MCF 10A (cell line): Measurements from ENCODE around the gene MCF2. TPM values are rescaled to one million over a fixed set of nuclear protein-coding genes. Genes with fewer than 3 reads are reported as not detected.

Source experiments
- BruUV-seq: library from RNA; stranded (reverse); fragments of 400-500 nt; replicated peaks from 2 replicates; lab custom pipeline; 2021; lab: Mats Ljungman, UMichigan
- CTCF ChIA-PET: fragments of 300-600 bp; sonication (Branson Sonifier 250); formaldehyde crosslinking; extraction: SDS; loops from one replicate; lab custom pipeline; 2021; ENCODE audit warnings: antibody characterized with exemption, inconsistent platforms; lab: Yijun Ruan, JAX
- POLR2A ChIA-PET: fragments of 300-600, 350-650 bp; sonication (Branson Sonifier 250); formaldehyde crosslinking; extraction: SDS; loops from one replicate; lab custom pipeline; 2020; ENCODE audit warnings: antibody characterized with exemption, inconsistent platforms; lab: Yijun Ruan, JAX
- DNase-seq: peaks from one replicate; pipeline ENCODE4 v3.0.0-alpha.2; 2018; ENCODE audit not compliant: unreplicated experiment
- H3K27ac Mint-ChIP-seq: one replicate; pipeline ENCODE4 v1.8.0; 2022; ENCODE audit warnings: mild to moderate bottlenecking, low read depth, mixed read lengths; ENCODE audit not compliant: unreplicated experiment
- H3K27me3 Mint-ChIP-seq: one replicate; pipeline ENCODE4 v1.8.0; 2022; ENCODE audit warnings: mixed read lengths; ENCODE audit not compliant: insufficient read depth, unreplicated experiment
- H3K36me3 Mint-ChIP-seq: one replicate; pipeline ENCODE4 v1.8.0; 2022; ENCODE audit warnings: mild to moderate bottlenecking, moderate library complexity, mixed read lengths; ENCODE audit not compliant: insufficient read depth, unreplicated experiment
- H3K4me1 Mint-ChIP-seq: one replicate; pipeline ENCODE4 v1.8.0; 2022; ENCODE audit warnings: mixed read lengths; ENCODE audit not compliant: insufficient read depth, unreplicated experiment
- H3K4me3 Mint-ChIP-seq: one replicate; pipeline ENCODE4 v1.8.0; 2022; ENCODE audit warnings: mild to moderate bottlenecking, moderate library complexity, mixed read lengths; ENCODE audit not compliant: unreplicated experiment
- H3K9me3 Mint-ChIP-seq: one replicate; pipeline ENCODE4 v1.8.0; 2022; ENCODE audit warnings: mixed read lengths; ENCODE audit not compliant: unreplicated experiment
- CTCF ChIP-seq: fragments of 200-600 bp; IDR thresholded peaks from one replicate; pipeline ENCODE4 v1.8.0; 2022; ENCODE audit warnings: antibody characterized with exemption, mild to moderate bottlenecking; ENCODE audit not compliant: unreplicated experiment
- intact Hi-C: fragments of 100-400 bp; cut with micrococcal nuclease; formaldehyde crosslinking; loops from 2 replicates; pipeline ENCODE4 v1.14.1; 2022
- total RNA-seq: library from RNA; stranded (reverse); gene quantifications from 2 replicates; pipeline ENCODE4 v1.2.3, GENCODE V29; 2022

The MCF2 gene
- total RNA-seq, 1 experiment from 2014 or later: 2.1 TPM

GRCh38 chrX:139738581-139738980 lies 30.6 kb upstream of the MCF2 start:
- H3K9me3 Mint-ChIP-seq: no peaks in the 10 kb centered on the region
- H3K4me3 Mint-ChIP-seq: no peak overlapping the region
- intact Hi-C loops: no loop called here
- no peak overlapping the region for H3K27ac Mint-ChIP-seq
- H3K4me1 Mint-ChIP-seq: no peaks in the 10 kb centered on the region
- POLR2A ChIA-PET: interaction anchor here (0.6 kb wide), 1 partner anchor 239 kb away, joined by 3 read pairs; no protein-coding TSS in a partner anchor
- peaks cover 24% of the 10 kb centered on the region for H3K36me3 Mint-ChIP-seq
- H3K27me3 Mint-ChIP-seq: no peaks in the 10 kb centered on the region
- DNase-seq: peak; percentile 54
- no peak for TF ChIP-seq CTCF
- no TSS peak for BruUV-seq
- CTCF ChIA-PET: interaction anchor here (0.7 to 0.9 kb wide), 3 partner anchors 20 to 993 kb away, joined by 3 to 7 read pairs (median 4); no protein-coding TSS in a partner anchor

GRCh38 chrX:139736151-139736550 lies 28.2 kb upstream of the MCF2 start:
- TF ChIP-seq CTCF: no peak
- no peak overlapping the region for H3K27ac Mint-ChIP-seq
- H3K4me1 Mint-ChIP-seq: no peaks in the 10 kb centered on the region
- intact Hi-C loops: no loop called here
- H3K4me3 Mint-ChIP-seq: no peak overlapping the region
- H3K9me3 Mint-ChIP-seq: no peaks in the 10 kb centered on the region
- ChIA-PET POLR2A (interaction anchor here (0.5 to 0.7 kb wide), 2 partner anchors 15 to 56 kb away, joined by 3 read pairs; no protein-coding TSS in a partner anchor), CTCF (no interaction called here)
- peaks cover 13% of the 10 kb centered on the region for H3K36me3 Mint-ChIP-seq
- BruUV-seq: no TSS peak
- DNase-seq: no peak
- no peaks in the 10 kb centered on the region for H3K27me3 Mint-ChIP-seq

GRCh38 chrX:139734996-139735395 lies 27.0 kb upstream of the MCF2 start:
- no TSS peak for BruUV-seq
- Mint-ChIP-seq H3K27me3 (no peaks in the 10 kb centered on the region), H3K27ac (no peak overlapping the region), H3K4me3 (no peak overlapping the region), H3K4me1 (no peaks in the 10 kb centered on the region), H3K36me3 (peaks cover 11% of the 10 kb centered on the region), H3K9me3 (no peaks in the 10 kb centered on the region)
- no peak for TF ChIP-seq CTCF
- CTCF ChIA-PET: interaction anchor here (1.3 kb wide), 1 partner anchor 13 kb away, joined by 3 read pairs; no protein-coding TSS in a partner anchor
- POLR2A ChIA-PET: interaction anchor here (0.6 kb wide), 1 partner anchor 754 kb away, joined by 4 read pairs; no protein-coding TSS in a partner anchor
- intact Hi-C loops: no loop called here
- DNase-seq: no peak

- Mint-ChIP-seq H3K36me3 (peaks cover 6% of the 10 kb centered on the region), H3K4me3 (no peak overlapping the region), H3K27ac (no peak overlapping the region), H3K27me3 (no peaks in the 10 kb centered on the region), H3K4me1 (no peaks in the 10 kb centered on the region), H3K9me3 (no peaks in the 10 kb centered on the region)
- no TSS peak for BruUV-seq
- ChIA-PET CTCF (interaction anchor here (0.6 kb wide), 1 partner anchor 333 kb away, joined by 4 read pairs; no protein-coding TSS in a partner anchor), POLR2A (no interaction called here)
- TF ChIP-seq CTCF: no peak
- DNase-seq: no peak
- intact Hi-C loops: no loop called here
Observed at GRCh38 chrX:139725720-139726119, 17.8 kb upstream of the MCF2 start.
